Measurements from ENCODE around the gene PEMT.

- TF ChIP-seq CTCF (conservative IDR thresholded peaks at IDR 0.05; ENCODE audit: low read depth, low read length) = no peak
- TF ChIP-seq MAZ (IDR thresholded peaks at IDR 0.05; ENCODE audit: borderline replicate concordance, low read depth, low read length) = no peak
- no peak for TF ChIP-seq FOS (IDR thresholded peaks at IDR 0.05; ENCODE audit: low read depth, low read length)
- no peak for TF ChIP-seq POLR2A (IDR thresholded peaks at IDR 0.05; ENCODE audit: low read depth, low read length)
- TF ChIP-seq ELK1 (IDR thresholded peaks at IDR 0.05; ENCODE audit: borderline replicate concordance, low read depth, low read length) = no peak
- no peak for TF ChIP-seq MXI1 (IDR thresholded peaks at IDR 0.05; ENCODE audit: borderline replicate concordance, low read depth, low read length)
- no peak for TF ChIP-seq USF2 (IDR thresholded peaks at IDR 0.05; ENCODE audit: low read depth, low read length)
- TF ChIP-seq BHLHE40 (IDR thresholded peaks at IDR 0.05; ENCODE audit: low read depth, low read length) = no peak
- TF ChIP-seq CEBPB (IDR thresholded peaks at IDR 0.05; ENCODE audit: low read depth, low read length) = no peak
- TF ChIP-seq RAD21 (IDR thresholded peaks at IDR 0.05; ENCODE audit: low read length) = no peak
- no peak for TF ChIP-seq SMC3 (IDR thresholded peaks at IDR 0.05; ENCODE audit: low read depth, low read length)
- no peak for TF ChIP-seq RFX5 (IDR thresholded peaks at IDR 0.05; ENCODE audit: low read depth, low read length)
Observed at GRCh38 chr17:17542906-17543635, 48.4 kb downstream of the PEMT start.

Data from IMR-90 (cell line).